Stomach (tissue), 9 donors: ENCODE data around the gene PPP1R37. TPM values are rescaled to one million over a fixed set of nuclear protein-coding genes. Genes with fewer than 3 reads are reported as not detected.

Source experiments
- DNase-seq, 2 donors: peaks; one replicate each; pipeline versions ENCODE4 v3.0.0 to v3.0.0-alpha.2; 2013 to 2019
- H3K27ac ChIP-seq, 5 donors: fragments of 200-600 bp in 4 of 5; sonication (generic) in 4 of 5; one replicate each; pipeline ENCODE4 v1.5.1; 2013 to 2019; ENCODE audit warnings: mild to moderate bottlenecking in 1 of 5, moderate library complexity in 1 of 5
- H3K27me3 ChIP-seq, 3 donors: fragments of 200-600 bp; sonication (generic); one replicate each; pipeline ENCODE4 v1.5.1; 2017 to 2019; ENCODE audit warnings: mixed run types in 1 of 3
- H3K36me3 ChIP-seq, 4 donors: fragments of 200-600 bp; sonication (generic); 1 replicate in 3 of 4; 2 replicates in 1 of 4; pipeline ENCODE4 v1.5.1; 2016 to 2019
- H3K4me1 ChIP-seq, 4 donors: fragments of 200-600 bp; sonication (generic); one replicate each; pipeline ENCODE4 v1.5.1; 2016 to 2019
- H3K4me3 ChIP-seq, 4 donors: fragments of 200-600 bp; sonication (generic) in 3 of 4; one replicate each; pipeline ENCODE4 v1.5.1; 2016 to 2019; ENCODE audit warnings: mild to moderate bottlenecking in 1 of 4
- H3K9me3 ChIP-seq, 4 donors: fragments of 200-600 bp; sonication (generic); one replicate each; pipeline ENCODE4 v1.5.1; 2016 to 2019
- EP300 ChIP-seq: sonication (generic); formaldehyde crosslinking; IDR thresholded peaks from one replicate; pipeline ENCODE4 v1.6.1; 2017; ENCODE audit warnings: antibody characterized with exemption
- POLR2A ChIP-seq, 4 donors: fragments of 450-650 bp; IDR thresholded peaks; one replicate each; pipeline ENCODE4 v1.6.1; 2016; ENCODE audit warnings: antibody characterized with exemption in 4 of 4, control low read depth in 2 of 4, mild to moderate bottlenecking in 1 of 4, moderate library complexity in 1 of 4
- POLR2AphosphoS5 ChIP-seq, 3 donors: sonication (generic); formaldehyde crosslinking; IDR thresholded peaks; one replicate each; pipeline ENCODE4 v1.6.1; 2016; ENCODE audit warnings: antibody characterized with exemption in 3 of 3
- WGBS, 5 donors: extraction: QIAGEN DNeasy Blood & Tissue Kit in 3 of 5; methylation state at CpG; one replicate each; pipeline versions ENCODE4 v1.1.5 to v1.1.7; 2013 to 2018; 5-methylcytosine and 5-hydroxymethylcytosine counted together
- intact Hi-C: fragments of 100-400 bp; cut with DNase I; formaldehyde crosslinking; loops from one replicate; pipeline ENCODE4 v1.15.1; 2023; ENCODE audit warnings: low total_unique reads
- polyA plus RNA-seq, 3 donors: library from polyadenylated mRNA; stranded (reverse); fragments of 200-250 nt; gene quantifications; one replicate each; pipeline ENCODE4 v1.2.3, GENCODE V29; 2013
- total RNA-seq, 5 donors: library from RNA; depleted of rRNA; stranded (reverse); fragments of >200 nt; gene quantifications; one replicate each; pipeline versions ENCODE4 v1.1.0 to v1.2.3, GENCODE V29; 2014 to 2016
- TF ChIP-seq, protein P1 (sequence below), 7 experiments: fragments of 450-650 bp in 4 of 7; fragments of 200-600 bp in 3 of 7; sonication (generic) in 3 of 7; IDR thresholded peaks; one replicate each; pipeline ENCODE4 v1.5.1; 2016 to 2019; ENCODE audit warnings: antibody characterized with exemption in 7 of 7, control low read depth in 2 of 7, mild to moderate bottlenecking in 1 of 7
- donor health status: healthy with polysubstance abuse.
- donor health status: Bipolar disorder and iron deficiency.
- donor health status: healthy.

Gene PPP1R37
- total and polyA plus RNA-seq, 8 donors: 25.7 to 268 (median 53.9) TPM

DNA sequence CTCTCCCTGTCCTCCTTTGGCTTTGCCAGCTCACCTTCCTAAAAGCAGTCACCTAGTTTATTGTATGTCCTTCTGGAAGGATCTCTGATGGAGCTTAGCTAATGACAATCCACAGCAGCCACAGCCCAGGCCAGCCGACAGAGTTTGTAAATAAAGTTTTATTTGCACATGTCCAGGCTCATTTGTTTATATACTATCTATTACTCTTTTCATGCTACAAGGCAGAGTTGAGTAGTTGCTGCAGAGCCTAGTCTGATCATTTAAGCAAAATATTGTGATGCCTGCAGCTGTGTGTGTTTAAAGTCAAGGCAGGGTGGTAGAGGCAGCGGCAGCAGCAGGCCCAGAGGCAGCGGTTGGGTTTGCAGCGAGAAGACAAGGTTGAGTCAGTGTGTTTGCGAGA, 35.2 kb downstream of the PPP1R37 start:
- H3K36me3 ChIP-seq: peaks cover 0 to 16% (median 6%) of the 10 kb centered on the region in 4 donors
- H3K9me3 ChIP-seq: no peaks in the 10 kb centered on the region
- peaks cover 9 to 51% (median 34%) of the 10 kb centered on the region in 4 donors for H3K4me1 ChIP-seq
- no peak for DNase-seq
- 71 to 86% (median 82%) methylated on average over 5 of the region's 5 CpGs for WGBS, 5 donors
- no peaks in the 10 kb centered on the region for H3K27me3 ChIP-seq
- TF ChIP-seq POLR2A (IDR thresholded peaks at IDR 0.05): no peak
- H3K4me3 ChIP-seq: no peak overlapping the region
- intact Hi-C loops: no loop called here
- no peak overlapping the region for H3K27ac ChIP-seq

- Histone ChIP-seq H3K36me3 (peaks cover 0 to 16% (median 5%) of the 10 kb centered on the region in 4 donors), H3K27ac (no peak overlapping the region), H3K4me3 (no peak overlapping the region), H3K9me3 (no peaks in the 10 kb centered on the region), H3K4me1 (peaks cover 3 to 44% (median 28%) of the 10 kb centered on the region in 4 donors), H3K27me3 (no peaks in the 10 kb centered on the region)
- no peak for TF ChIP-seq POLR2AphosphoS5 (IDR thresholded peaks at IDR 0.05)
- no peak for DNase-seq
- intact Hi-C loops: no loop called here
- WGBS, 5 donors: 89 to 94% (median 90%) methylated on average over 4 to 5 of the region's 5 CpGs
Observed at GRCh38 chr19:45128806-45129205, 35.8 kb downstream of the PPP1R37 start.

DNA sequence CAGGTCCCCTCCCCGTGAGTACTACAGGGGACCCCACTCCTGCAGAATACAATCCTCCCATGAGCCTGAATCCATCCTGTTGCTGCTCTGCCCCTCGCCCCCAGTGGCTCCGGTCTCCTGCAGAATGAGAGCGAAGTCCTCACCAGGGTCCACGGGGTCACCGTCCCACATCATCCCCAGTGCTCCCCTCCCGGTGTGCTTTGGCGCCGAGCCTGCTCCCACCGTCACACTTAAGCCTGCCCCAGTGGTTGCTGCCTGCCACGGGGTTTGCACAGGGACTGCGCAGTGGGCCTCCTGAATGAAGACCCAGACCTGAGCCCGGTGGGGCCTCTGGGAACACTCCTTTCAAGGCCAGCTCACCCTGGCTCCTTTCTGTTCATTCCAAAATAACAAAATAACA, 37.3 kb downstream of the PPP1R37 start:
- Histone ChIP-seq H3K9me3 (no peaks in the 10 kb centered on the region), H3K4me3 (no peak overlapping the region), H3K4me1 (peaks cover 3 to 32% (median 18%) of the 10 kb centered on the region in 4 donors), H3K36me3 (peaks cover 0 to 22% (median 5%) of the 10 kb centered on the region in 4 donors), H3K27ac (peak overlapping the region in 1 of 5 donors; percentile 8), H3K27me3 (no peaks in the 10 kb centered on the region)
- DNase-seq: no peak
- whole genome bisulfite sequencing, 5 donors: 81 to 85% (median 83%) methylated on average over 12 to 13 of the region's 13 CpGs
- intact Hi-C loops: loop anchor here (5.0 kb wide), 1 partner anchor 43 kb away; no protein-coding TSS in a partner anchor
- no peak for TF ChIP-seq POLR2AphosphoS5 (IDR thresholded peaks at IDR 0.05)
- TF ChIP-seq EP300: no peak
- TF ChIP-seq, protein P1, sequence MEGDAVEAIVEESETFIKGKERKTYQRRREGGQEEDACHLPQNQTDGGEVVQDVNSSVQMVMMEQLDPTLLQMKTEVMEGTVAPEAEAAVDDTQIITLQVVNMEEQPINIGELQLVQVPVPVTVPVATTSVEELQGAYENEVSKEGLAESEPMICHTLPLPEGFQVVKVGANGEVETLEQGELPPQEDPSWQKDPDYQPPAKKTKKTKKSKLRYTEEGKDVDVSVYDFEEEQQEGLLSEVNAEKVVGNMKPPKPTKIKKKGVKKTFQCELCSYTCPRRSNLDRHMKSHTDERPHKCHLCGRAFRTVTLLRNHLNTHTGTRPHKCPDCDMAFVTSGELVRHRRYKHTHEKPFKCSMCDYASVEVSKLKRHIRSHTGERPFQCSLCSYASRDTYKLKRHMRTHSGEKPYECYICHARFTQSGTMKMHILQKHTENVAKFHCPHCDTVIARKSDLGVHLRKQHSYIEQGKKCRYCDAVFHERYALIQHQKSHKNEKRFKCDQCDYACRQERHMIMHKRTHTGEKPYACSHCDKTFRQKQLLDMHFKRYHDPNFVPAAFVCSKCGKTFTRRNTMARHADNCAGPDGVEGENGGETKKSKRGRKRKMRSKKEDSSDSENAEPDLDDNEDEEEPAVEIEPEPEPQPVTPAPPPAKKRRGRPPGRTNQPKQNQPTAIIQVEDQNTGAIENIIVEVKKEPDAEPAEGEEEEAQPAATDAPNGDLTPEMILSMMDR (IDR thresholded peaks at IDR 0.05): no peak
- no peak for TF ChIP-seq POLR2A (IDR thresholded peaks at IDR 0.05)

- TF ChIP-seq EP300: no peak
- TF ChIP-seq POLR2A (IDR thresholded peaks at IDR 0.05): no peak
- TF ChIP-seq, protein P1 (IDR thresholded peaks at IDR 0.05): peak in 4 of 7 experiments; percentile 10 to 39 (median 18)
- no peak for TF ChIP-seq POLR2AphosphoS5 (IDR thresholded peaks at IDR 0.05)
- H3K9me3 ChIP-seq: no peaks in the 10 kb centered on the region
- H3K36me3 ChIP-seq: peaks cover 0 to 22% (median 5%) of the 10 kb centered on the region in 4 donors
- DNase-seq: peak; percentile 63 to 68
- H3K4me1 ChIP-seq: peaks cover under 1 to 31% (median 12%) of the 10 kb centered on the region in 4 donors
- peak overlapping the region in 1 of 5 donors; percentile 8 for H3K27ac ChIP-seq
- no peak overlapping the region for H3K4me3 ChIP-seq
- H3K27me3 ChIP-seq: no peaks in the 10 kb centered on the region
- 40 to 60% (median 44%) methylated on average over 11 to 13 of the region's 13 CpGs for WGBS, 5 donors
- intact Hi-C loops: loop anchor here (5.0 kb wide), 1 partner anchor 44 kb away; no protein-coding TSS in a partner anchor
Observed at GRCh38 chr19:45130888-45131615, 38.1 kb downstream of the PPP1R37 start.

GRCh38 chr19:45133661-45134060, 40.7 kb downstream of the PPP1R37 start:
- TF ChIP-seq POLR2AphosphoS5 (IDR thresholded peaks at IDR 0.05): no peak
- TF ChIP-seq EP300: no peak
- TF ChIP-seq POLR2A (IDR thresholded peaks at IDR 0.05): no peak
- TF ChIP-seq, protein P1 (IDR thresholded peaks at IDR 0.05): no peak
- Histone ChIP-seq H3K27ac (no peak overlapping the region), H3K27me3 (no peaks in the 10 kb centered on the region), H3K4me1 (peaks cover 10 to 44% (median 29%) of the 10 kb centered on the region in 4 donors), H3K4me3 (no peak overlapping the region), H3K9me3 (no peaks in the 10 kb centered on the region), H3K36me3 (peaks cover 0 to 18% (median 2%) of the 10 kb centered on the region in 4 donors)
- DNase-seq: no peak
- intact Hi-C loops: loop anchor here (5.0 kb wide), 1 partner anchor 46 kb away; no protein-coding TSS in a partner anchor
- 85 to 95% (median 91%) methylated on average over 7 to 8 of the region's 8 CpGs for WGBS, 5 donors
